NCI-H2227 (cell line): ENCODE measurements around the gene GPR160.
"Not testable (repeated sequence)": the region's sequence is repeated elsewhere in the genome, so short reads cannot be mapped to it uniquely, and the experiment has no call there.

Experiments used
- DNase-seq: peaks from one replicate; lab custom pipeline; 2025; ENCODE audit not compliant: unreplicated experiment; lab: John Stamatoyannopoulos, UW

GPR160 gene

DNA sequence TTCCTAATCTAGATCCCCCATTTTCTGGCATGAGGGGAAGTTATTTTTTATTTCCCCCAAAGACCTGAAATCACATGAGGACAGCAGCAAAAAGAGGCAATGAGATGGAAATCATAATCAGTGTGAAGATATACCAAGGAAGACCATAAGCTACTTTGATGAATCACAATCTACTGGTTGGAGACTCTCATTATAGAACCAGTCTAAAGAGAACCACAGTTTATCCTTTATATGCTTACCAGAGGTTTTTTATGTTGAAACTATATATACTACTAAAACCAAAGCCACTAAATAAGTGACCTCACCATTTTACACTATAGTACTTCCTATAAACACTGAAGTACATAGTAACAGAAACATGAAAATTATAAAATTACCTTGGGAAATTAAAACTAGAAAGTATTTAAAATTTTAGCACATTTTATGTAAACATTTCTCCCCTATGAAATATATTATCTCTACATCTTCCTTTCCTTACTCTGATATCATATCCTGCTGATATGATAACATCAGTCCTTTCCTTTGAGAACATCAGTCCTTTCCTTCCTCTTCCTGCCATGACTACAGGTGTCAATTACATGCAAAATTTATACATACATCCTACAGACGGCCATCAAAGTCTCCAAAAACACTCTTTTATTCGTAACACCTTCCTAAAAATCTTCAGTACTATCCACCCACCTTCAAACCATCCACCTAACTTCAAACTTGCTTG, 71.9 kb downstream of the GPR160 start:
- DNase-seq: no peak

DNA sequence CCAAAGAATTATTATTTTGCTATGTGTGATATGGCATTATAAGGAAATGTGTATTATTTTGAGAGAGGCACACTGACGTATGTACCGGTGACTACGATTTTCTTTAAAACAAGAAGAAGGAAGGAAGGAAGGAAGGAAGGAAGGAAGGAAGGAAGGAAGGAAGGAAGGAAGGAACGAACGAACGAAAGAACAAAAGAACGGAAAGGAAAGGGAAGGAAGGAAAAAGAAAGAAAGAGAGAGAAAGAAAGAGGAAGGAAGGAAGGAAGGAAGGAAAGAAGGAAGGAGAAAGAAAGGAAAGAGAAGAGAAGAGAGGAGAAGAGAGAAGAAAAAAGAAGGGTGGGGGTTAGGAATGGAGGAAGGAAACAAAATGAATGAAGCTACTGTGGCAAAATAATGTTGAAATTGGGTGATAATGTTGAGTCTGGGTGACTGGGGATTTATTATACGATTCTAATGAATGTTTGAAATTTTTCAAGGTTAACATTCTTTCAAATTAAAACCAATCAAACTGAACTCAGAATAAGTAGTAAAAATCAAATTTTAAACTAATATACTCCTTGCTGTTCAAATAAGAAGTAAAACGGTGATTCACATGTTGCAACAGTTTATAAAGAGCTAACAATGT, 73.5 kb downstream of the GPR160 start:
- DNase-seq: no peak

DNA sequence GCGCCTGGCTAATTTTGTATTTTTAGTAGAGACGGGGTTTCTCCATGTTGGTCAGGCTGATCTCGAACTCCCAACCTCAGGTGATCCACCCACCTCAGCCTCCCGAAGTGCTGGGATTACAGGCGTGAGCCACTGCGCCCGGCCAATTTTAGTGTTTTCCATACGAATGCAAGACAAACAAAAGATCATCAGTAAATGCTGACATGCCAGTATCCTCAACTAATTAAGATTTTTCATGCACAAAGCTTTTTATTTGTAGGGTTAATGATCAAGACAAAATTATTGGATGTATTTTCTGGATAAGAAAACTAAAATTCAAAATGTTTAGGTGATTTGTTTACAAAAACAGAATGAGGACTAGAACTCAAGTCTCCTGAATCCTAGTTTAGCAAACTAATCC, 76.4 kb downstream of the GPR160 start:
- DNase-seq: not testable (repeated sequence)

DNA sequence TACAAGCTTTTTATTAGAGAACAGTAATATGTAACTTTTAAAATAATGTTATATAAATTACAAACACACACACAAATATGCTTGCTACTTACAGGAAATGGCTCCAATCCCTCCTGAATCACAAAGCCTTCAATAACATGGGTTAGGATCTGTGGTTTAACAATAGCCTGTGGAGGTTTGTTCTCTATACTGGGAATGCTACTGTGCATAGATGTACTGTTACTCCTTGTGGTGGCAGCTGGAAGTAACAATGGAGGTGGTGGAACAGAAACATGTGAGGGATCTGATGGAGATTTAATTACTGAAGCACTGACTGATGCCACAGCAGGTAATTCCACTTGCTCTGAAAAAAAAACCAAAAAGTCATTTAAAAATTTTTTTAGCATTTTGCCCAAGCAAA, 79.3 kb downstream of the GPR160 start:
- DNase-seq: no peak

DNA sequence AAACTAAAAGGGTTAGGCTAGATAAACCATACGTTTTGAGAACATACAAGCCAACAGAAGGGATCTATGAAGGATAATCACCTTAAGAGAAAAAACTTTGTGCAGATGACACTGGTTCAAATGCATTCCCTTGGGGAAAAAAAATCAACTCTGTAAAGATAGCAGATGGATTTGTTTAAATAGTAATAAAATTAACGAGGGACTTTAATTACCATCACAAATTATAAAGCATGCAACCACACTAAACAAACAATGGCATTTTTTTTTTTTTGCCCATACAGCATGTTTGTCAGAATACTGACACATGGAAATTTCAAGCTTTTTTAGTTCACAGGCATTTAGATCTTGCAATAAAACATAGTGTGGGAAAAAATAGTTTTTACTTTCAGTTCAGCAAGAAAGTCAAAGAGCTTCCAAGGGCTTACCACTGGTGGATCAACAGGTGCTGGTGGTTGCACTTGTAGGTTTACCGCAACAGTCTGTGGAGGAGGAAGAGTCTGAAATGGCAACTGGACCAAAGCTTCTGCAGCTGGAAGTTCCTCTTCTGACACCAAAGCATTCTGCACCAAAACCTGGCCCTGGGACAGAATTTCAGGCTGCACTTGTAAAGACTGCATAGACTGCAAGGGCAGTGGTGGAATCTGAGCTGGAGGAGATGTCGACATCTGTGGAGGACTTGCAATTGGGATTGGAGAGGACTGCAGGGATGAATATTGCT, 90.6 kb downstream of the GPR160 start:
- DNase-seq: no peak

DNA sequence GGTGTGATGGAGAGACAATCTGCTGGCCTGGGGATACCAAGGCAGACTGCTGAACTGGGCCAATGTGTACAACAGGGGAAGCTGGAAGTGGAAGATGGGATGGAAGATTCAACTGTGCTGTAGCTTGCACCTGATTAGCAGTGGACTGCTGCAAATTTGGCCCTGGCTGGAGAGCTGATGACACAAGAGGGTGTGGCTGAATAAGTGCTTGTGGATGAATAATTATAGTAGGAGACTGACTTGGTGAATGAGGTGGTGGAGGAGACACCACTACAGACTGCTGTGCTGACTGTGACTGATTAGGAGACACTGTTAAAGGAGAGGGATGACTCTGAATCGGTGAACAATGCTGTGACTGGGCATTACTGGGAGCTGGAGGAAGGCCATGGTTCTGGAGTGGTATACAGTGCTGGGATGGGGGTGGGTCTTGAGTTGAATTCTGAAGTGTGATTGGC, 91.2 kb downstream of the GPR160 start:
- no peak for DNase-seq

DNA sequence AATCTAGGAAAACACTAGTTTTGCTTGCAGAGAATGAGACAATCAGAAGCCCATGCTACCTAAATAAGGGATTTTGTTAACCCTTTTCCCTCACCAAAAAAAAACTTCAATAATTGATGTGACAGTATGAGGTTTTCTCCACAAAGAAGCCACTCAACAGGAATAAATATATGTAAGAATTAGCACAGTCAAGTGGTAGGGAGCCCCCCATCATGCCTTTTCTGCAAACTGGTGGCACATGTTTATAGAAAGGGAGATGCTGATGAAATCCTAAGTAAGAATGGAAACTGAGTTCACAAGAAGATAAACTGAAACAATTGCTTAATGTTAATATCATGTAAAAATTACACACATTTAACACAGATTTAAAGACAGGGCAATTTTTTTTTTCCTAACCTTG, 92.7 kb downstream of the GPR160 start:
- DNase-seq: no peak

DNA sequence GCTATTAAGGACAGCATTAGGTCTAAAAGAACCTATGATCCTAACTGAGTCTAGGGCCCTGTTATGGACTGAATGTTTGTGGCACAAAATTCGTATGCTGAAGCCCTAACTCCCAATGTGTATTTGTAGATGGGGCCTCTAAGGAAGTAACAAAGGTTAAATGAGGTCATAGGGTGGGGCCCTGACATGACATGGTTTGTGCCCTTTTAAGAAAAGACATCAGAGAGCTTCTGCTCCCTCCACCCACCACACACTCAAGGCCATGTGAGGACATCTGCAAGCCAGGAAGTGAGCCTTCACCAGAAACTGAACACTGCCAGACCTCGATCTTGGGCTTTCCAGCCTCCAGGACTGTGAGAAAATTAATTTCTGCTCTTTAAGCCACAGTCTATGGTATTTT, 94.5 kb downstream of the GPR160 start:
- no peak for DNase-seq
